Panc1 (cell line): ENCODE measurements around the gene DOCK1.

Experiments used
- POLR2AphosphoS5 ChIP-seq: IDR thresholded peaks from 2 replicates; pipeline ENCODE4 v1.6.1; 2012; ENCODE audit warnings: mild to moderate bottlenecking, low read depth, low read length, moderate library complexity
- SIN3A ChIP-seq: IDR thresholded peaks from 2 replicates; pipeline ENCODE4 v1.6.1; 2012; ENCODE audit warnings: low read depth, mild to moderate bottlenecking, low read length, moderate library complexity, borderline replicate concordance; ENCODE audit not compliant: insufficient read depth
- TF ChIP-seq, protein P1 (sequence below), 2 experiments: IDR thresholded peaks; 2 replicates each; pipeline ENCODE4 v1.6.1; 2011 to 2012; ENCODE audit warnings: low read depth in 2 of 2, control low read depth in 1 of 2, low read length in 1 of 2, mild to moderate bottlenecking in 1 of 2, moderate library complexity in 1 of 2; ENCODE audit not compliant: insufficient read depth in 1 of 2
- TF ChIP-seq, protein P2 (sequence below): fragments of 450-650 bp; IDR thresholded peaks from 2 replicates; pipeline ENCODE4 v1.5.1; 2017; ENCODE audit warnings: mild to moderate bottlenecking

DNA sequence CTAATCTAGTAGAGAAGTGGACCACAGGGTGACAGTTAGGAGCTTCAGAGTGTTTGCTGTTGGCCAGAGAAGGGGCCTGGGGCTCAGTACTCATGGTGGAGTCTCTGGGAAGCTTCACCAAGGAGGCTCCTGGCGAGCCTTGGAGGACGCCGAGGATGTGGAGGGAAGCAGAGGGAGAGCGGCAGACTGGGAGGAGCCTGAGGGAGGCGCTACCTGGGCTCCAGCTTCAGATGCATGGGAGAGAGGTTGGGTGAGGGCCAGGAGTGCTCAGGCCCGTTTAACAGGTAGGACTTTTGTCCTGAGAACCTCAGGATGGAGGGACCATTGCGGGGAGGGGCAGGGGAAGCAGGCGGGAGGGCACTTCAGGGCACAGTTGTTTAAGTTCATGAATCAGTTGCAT lies 24.2 kb downstream of the DOCK1 start:
- TF ChIP-seq POLR2AphosphoS5 (no peak), SIN3A (no peak)
- TF ChIP-seq, protein P1, sequence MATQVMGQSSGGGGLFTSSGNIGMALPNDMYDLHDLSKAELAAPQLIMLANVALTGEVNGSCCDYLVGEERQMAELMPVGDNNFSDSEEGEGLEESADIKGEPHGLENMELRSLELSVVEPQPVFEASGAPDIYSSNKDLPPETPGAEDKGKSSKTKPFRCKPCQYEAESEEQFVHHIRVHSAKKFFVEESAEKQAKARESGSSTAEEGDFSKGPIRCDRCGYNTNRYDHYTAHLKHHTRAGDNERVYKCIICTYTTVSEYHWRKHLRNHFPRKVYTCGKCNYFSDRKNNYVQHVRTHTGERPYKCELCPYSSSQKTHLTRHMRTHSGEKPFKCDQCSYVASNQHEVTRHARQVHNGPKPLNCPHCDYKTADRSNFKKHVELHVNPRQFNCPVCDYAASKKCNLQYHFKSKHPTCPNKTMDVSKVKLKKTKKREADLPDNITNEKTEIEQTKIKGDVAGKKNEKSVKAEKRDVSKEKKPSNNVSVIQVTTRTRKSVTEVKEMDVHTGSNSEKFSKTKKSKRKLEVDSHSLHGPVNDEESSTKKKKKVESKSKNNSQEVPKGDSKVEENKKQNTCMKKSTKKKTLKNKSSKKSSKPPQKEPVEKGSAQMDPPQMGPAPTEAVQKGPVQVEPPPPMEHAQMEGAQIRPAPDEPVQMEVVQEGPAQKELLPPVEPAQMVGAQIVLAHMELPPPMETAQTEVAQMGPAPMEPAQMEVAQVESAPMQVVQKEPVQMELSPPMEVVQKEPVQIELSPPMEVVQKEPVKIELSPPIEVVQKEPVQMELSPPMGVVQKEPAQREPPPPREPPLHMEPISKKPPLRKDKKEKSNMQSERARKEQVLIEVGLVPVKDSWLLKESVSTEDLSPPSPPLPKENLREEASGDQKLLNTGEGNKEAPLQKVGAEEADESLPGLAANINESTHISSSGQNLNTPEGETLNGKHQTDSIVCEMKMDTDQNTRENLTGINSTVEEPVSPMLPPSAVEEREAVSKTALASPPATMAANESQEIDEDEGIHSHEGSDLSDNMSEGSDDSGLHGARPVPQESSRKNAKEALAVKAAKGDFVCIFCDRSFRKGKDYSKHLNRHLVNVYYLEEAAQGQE (IDR thresholded peaks at IDR 0.05; ENCODE audit: insufficient read depth in 1 of 2, low read depth in 2 of 2, low read length in 1 of 2): no peak
- TF ChIP-seq, protein P2, sequence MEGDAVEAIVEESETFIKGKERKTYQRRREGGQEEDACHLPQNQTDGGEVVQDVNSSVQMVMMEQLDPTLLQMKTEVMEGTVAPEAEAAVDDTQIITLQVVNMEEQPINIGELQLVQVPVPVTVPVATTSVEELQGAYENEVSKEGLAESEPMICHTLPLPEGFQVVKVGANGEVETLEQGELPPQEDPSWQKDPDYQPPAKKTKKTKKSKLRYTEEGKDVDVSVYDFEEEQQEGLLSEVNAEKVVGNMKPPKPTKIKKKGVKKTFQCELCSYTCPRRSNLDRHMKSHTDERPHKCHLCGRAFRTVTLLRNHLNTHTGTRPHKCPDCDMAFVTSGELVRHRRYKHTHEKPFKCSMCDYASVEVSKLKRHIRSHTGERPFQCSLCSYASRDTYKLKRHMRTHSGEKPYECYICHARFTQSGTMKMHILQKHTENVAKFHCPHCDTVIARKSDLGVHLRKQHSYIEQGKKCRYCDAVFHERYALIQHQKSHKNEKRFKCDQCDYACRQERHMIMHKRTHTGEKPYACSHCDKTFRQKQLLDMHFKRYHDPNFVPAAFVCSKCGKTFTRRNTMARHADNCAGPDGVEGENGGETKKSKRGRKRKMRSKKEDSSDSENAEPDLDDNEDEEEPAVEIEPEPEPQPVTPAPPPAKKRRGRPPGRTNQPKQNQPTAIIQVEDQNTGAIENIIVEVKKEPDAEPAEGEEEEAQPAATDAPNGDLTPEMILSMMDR: no peak
